Retinal pigment epithelial cell (primary cell): ENCODE data around the gene ICAM4.

Source experiments
- DNase-seq: peaks from one replicate; pipeline ENCODE4 v3.0.0-alpha.2; 2010; ENCODE audit warnings: low read depth
- H3K4me3 ChIP-seq: 2 replicates; pipeline ENCODE4 v1.5.1; 2011; ENCODE audit warnings: mild to moderate bottlenecking, low read length, control low read depth, moderate library complexity
- CTCF ChIP-seq: conservative IDR thresholded peaks from 2 replicates; pipeline ENCODE4 v1.5.1; 2011; ENCODE audit warnings: low read depth, low read length, control low read depth, inconsistent platforms

Gene ICAM4

GRCh38 chr19:10251792-10252694 is 34.7 kb upstream of the ICAM4 start, which contains the start of gene MRPL4:
Gene MRPL4, plus strand, starts transcription at chr19:10252214. Its CDS starts 40 bp downstream, at chr19:10252254.
- H3K4me3 ChIP-seq = peak within 1 kb of the TSS; percentile 82
- TF ChIP-seq CTCF = no peak
- DNase-seq = peak; percentile 96

DNA sequence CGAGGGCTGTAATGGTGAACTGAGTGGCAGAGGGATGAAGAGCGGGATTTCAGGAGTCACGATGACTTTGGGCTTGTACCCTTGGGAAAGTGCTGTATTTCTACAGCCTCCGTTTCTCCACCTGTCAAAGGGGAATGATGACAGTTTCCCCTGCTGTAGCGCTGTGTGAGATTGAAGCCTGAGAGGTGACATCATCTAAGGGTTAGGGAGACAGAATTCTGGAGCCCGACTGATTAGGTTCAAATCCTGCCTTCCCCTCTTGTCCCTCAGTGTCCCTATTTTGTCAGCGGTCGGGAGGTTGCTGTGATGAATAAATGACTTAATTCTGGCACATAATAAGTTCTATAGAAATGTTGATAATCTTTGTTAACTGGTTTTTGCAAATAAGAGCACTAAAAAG is 34.0 kb upstream of the ICAM4 start:
- DNase-seq = no peak
- no peak for TF ChIP-seq CTCF
- peak overlapping the region; percentile 82 for H3K4me3 ChIP-seq

DNA sequence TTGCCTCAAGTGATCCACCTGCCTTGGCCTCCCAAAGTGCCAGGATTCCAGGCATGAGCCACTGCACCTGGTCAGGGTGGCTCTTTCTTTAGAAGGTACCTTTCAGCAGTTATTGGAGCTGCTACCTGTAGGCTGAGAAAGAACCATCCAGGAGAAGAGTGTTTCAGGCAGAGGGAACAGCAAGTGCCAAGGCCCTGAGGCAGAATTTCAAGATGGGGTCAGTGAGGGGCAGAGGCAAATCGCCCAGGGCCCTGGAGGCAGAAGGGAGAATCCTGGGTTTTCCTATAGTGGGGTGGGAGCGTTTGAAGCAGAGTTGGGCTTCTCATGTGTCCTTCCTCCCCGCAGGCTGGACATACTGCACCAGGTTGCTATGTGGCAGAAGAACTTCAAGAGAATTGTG is 32.5 kb upstream of the ICAM4 start:
- no peak for TF ChIP-seq CTCF
- H3K4me3 ChIP-seq = no peak overlapping the region
- no peak for DNase-seq

DNA sequence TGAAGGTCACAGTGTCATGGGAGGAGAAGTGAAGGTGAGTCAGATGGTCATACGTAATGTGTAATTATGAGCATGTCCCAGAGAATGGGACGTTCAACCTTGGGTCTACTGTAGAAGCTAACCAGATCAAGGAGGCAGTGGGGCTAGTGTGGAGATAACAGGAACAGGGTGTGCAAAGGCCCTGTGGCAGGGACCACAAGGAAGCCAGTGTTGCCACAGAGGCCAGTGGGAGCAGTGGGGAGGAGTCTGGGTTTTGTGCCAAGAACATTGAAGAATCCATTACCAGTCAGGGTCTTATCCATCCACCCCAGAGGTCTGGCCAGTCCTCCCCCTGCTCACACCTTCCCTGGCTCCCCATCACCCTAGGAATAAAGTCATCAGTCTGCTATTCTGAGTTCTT is 31.4 kb upstream of the ICAM4 start:
- TF ChIP-seq CTCF = no peak
- H3K4me3 ChIP-seq = no peak overlapping the region
- DNase-seq = no peak

- no peak overlapping the region for H3K4me3 ChIP-seq
- DNase-seq = no peak
- TF ChIP-seq CTCF = no peak
Observed at GRCh38 chr19:10256551-10256950, 30.2 kb upstream of the ICAM4 start.

DNA sequence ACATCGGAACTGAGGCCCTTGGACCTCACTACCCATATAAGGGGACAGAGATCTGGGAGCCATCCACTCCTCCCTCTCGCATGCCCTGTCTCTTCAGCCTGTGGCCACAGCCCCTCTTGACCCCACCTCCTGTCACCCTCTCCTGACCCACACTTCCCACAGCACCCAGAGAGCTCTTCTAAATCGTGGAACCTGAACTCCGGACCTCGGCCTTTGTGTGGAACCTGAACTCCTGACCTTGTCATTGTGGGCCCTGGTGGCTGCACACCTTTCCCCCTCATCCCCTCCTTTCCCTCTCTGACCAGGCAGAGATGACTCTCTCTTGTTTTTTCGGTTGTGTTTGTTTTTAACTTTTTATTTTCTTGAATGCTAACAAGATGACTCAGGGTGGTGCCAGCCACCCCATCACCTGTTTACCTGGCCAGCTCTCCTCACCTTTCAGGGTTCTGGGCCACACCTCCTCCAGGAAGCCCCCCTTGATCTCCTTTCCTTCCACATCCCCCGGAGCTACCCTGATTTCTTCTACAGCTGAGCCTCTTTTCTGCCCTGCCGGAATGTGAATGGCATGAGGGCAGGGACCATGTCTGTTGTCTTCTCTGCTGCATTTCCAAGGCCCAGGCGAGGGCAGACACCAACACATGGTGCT is 29.7 kb upstream of the ICAM4 start:
- no peak overlapping the region for H3K4me3 ChIP-seq
- TF ChIP-seq CTCF = no peak
- DNase-seq = no peak
